ENCODE measurements around the gene MTPN. TPM values are rescaled to one million over a fixed set of nuclear protein-coding genes. Genes with fewer than 3 reads are reported as not detected.

Gene MTPN
- total and polyA plus RNA-seq, 10 of the 15 experiments (the other 5 are each of a cell fraction or from before 2014, with no cell fraction given): 38.7 to 146 (median 85.4) TPM

DNA sequence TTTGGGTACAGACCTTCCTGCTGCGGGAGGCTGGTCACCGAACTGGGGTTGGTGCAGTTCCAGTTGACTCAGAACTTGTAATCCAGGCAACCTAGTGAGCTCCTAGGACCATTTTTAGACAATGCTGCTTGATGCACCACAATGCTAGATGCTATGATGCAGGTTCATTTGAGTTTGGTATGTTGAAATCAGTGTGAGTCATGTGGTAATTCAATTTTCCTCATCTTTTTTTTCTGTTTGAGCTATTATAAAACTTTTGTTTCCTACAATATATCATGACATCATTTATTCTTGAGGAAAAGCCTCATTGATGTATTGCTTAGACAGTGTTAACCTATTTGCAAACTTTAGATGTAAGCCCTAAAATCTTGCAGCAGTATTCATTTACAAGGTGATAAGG is 40.9 kb upstream of the MTPN start:
- intact Hi-C loops (cut with micrococcal nuclease; ENCODE audit: unreplicated experiment): no loop called here
- TF ChIP-seq ZNF384 (IDR thresholded peaks at IDR 0.05; ENCODE audit: borderline replicate concordance, low read depth, low read length) (no peak), NBN (IDR thresholded peaks at IDR 0.05) (no peak), MAX (IDR thresholded peaks at IDR 0.05; ENCODE audit: low read depth, low read length) (no peak), CHD4 (IDR thresholded peaks at IDR 0.05) (no peak), NFYB (IDR thresholded peaks at IDR 0.05; ENCODE audit: insufficient read depth, low read depth, low read length) (no peak), RFX5 (IDR thresholded peaks at IDR 0.05; ENCODE audit: low read depth, low read length) (no peak), GABPA (IDR thresholded peaks at IDR 0.05; ENCODE audit: low read depth) (no peak), BMI1 (IDR thresholded peaks at IDR 0.05; ENCODE audit: borderline replicate concordance) (no peak), TCF3 (IDR thresholded peaks at IDR 0.05; ENCODE audit: borderline replicate concordance, insufficient read depth, low read depth, low read length) (no peak)
- TF ChIP-seq, protein P1, sequence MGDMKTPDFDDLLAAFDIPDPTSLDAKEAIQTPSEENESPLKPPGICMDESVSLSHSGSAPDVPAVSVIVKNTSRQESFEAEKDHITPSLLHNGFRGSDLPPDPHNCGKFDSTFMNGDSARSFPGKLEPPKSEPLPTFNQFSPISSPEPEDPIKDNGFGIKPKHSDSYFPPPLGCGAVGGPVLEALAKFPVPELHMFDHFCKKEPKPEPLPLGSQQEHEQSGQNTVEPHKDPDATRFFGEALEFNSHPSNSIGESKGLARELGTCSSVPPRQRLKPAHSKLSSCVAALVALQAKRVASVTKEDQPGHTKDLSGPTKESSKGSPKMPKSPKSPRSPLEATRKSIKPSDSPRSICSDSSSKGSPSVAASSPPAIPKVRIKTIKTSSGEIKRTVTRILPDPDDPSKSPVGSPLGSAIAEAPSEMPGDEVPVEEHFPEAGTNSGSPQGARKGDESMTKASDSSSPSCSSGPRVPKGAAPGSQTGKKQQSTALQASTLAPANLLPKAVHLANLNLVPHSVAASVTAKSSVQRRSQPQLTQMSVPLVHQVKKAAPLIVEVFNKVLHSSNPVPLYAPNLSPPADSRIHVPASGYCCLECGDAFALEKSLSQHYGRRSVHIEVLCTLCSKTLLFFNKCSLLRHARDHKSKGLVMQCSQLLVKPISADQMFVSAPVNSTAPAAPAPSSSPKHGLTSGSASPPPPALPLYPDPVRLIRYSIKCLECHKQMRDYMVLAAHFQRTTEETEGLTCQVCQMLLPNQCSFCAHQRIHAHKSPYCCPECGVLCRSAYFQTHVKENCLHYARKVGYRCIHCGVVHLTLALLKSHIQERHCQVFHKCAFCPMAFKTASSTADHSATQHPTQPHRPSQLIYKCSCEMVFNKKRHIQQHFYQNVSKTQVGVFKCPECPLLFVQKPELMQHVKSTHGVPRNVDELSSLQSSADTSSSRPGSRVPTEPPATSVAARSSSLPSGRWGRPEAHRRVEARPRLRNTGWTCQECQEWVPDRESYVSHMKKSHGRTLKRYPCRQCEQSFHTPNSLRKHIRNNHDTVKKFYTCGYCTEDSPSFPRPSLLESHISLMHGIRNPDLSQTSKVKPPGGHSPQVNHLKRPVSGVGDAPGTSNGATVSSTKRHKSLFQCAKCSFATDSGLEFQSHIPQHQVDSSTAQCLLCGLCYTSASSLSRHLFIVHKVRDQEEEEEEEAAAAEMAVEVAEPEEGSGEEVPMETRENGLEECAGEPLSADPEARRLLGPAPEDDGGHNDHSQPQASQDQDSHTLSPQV (IDR thresholded peaks at IDR 0.05): no peak
- TF ChIP-seq, protein P2, sequence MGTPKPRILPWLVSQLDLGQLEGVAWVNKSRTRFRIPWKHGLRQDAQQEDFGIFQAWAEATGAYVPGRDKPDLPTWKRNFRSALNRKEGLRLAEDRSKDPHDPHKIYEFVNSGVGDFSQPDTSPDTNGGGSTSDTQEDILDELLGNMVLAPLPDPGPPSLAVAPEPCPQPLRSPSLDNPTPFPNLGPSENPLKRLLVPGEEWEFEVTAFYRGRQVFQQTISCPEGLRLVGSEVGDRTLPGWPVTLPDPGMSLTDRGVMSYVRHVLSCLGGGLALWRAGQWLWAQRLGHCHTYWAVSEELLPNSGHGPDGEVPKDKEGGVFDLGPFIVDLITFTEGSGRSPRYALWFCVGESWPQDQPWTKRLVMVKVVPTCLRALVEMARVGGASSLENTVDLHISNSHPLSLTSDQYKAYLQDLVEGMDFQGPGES (IDR thresholded peaks at IDR 0.05): no peak
- TF ChIP-seq, protein P3, sequence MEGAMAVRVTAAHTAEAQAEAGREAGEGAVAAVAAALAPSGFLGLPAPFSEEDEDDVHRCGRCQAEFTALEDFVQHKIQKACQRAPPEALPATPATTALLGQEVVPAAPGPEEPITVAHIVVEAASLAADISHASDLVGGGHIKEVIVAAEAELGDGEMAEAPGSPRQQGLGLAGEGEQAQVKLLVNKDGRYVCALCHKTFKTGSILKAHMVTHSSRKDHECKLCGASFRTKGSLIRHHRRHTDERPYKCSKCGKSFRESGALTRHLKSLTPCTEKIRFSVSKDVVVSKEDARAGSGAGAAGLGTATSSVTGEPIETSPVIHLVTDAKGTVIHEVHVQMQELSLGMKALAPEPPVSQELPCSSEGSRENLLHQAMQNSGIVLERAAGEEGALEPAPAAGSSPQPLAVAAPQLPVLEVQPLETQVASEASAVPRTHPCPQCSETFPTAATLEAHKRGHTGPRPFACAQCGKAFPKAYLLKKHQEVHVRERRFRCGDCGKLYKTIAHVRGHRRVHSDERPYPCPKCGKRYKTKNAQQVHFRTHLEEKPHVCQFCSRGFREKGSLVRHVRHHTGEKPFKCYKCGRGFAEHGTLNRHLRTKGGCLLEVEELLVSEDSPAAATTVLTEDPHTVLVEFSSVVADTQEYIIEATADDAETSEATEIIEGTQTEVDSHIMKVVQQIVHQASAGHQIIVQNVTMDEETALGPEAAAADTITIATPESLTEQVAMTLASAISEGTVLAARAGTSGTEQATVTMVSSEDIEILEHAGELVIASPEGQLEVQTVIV (IDR thresholded peaks at IDR 0.05; ENCODE audit: borderline replicate concordance, partially characterized antibody): no peak
- TF ChIP-seq, protein P4, sequence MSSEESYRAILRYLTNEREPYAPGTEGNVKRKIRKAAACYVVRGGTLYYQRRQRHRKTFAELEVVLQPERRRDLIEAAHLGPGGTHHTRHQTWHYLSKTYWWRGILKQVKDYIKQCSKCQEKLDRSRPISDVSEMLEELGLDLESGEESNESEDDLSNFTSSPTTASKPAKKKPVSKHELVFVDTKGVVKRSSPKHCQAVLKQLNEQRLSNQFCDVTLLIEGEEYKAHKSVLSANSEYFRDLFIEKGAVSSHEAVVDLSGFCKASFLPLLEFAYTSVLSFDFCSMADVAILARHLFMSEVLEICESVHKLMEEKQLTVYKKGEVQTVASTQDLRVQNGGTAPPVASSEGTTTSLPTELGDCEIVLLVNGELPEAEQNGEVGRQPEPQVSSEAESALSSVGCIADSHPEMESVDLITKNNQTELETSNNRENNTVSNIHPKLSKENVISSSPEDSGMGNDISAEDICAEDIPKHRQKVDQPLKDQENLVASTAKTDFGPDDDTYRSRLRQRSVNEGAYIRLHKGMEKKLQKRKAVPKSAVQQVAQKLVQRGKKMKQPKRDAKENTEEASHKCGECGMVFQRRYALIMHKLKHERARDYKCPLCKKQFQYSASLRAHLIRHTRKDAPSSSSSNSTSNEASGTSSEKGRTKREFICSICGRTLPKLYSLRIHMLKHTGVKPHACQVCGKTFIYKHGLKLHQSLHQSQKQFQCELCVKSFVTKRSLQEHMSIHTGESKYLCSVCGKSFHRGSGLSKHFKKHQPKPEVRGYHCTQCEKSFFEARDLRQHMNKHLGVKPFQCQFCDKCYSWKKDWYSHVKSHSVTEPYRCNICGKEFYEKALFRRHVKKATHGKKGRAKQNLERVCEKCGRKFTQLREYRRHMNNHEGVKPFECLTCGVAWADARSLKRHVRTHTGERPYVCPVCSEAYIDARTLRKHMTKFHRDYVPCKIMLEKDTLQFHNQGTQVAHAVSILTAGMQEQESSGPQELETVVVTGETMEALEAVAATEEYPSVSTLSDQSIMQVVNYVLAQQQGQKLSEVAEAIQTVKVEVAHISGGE (CRISPR knock-in tag; IDR thresholded peaks at IDR 0.05): no peak

More for the DNA sequence above, 40.9 kb upstream of the MTPN start:
- ATAC-seq: no peak
- no peaks in the 10 kb centered on the region for H3K79me2 ChIP-seq (ENCODE audit: control insufficient read depth, insufficient read depth, low read length)
- no peaks in the 10 kb centered on the region for H4K20me1 ChIP-seq (ENCODE audit: control insufficient read depth, insufficient read depth)
- no peak overlapping the region for H3K27ac ChIP-seq (ENCODE audit: control insufficient read depth, insufficient read depth)
- no peak for FAIRE-seq
- no TSS peak for BruUV-seq (replicated peaks)
- in situ Hi-C loops (cut with MboI): no loop called here
- no peak for DNase-seq (ENCODE audit: low read depth, low spot score)
- POLR2A ChIA-PET: no interaction called here
- no peak overlapping the region for H3K4me2 ChIP-seq (ENCODE audit: control insufficient read depth, insufficient read depth)
- CTCF ChIA-PET: interaction anchor here (0.7 kb wide), 1 partner anchor 51 kb away, joined by 3 read pairs; no protein-coding TSS in a partner anchor
- H3K4me1 ChIP-seq (ENCODE audit: control insufficient read depth, insufficient read depth, low read length): no peaks in the 10 kb centered on the region
- H2AFZ ChIP-seq (ENCODE audit: control insufficient read depth, low read depth, low read length): no peak overlapping the region
- no peak overlapping the region for H3K9ac ChIP-seq (ENCODE audit: control insufficient read depth, insufficient read depth, low read length)
- SMC1A ChIA-PET (ENCODE audit: uncharacterized antibody, unreplicated experiment): interaction anchor here (0.7 kb wide), 1 partner anchor 43 kb away, joined by 3 read pairs; no protein-coding TSS in a partner anchor
- 89% methylated on average over 2 of the region's 2 CpGs for WGBS (ENCODE audit: insufficient coverage, insufficient replicate concordance, low lambda C conversion rate, missing lambda C conversion rate)
- H3K4me3 ChIP-seq: no peak overlapping the region
- RAD21 ChIA-PET (ENCODE audit: unreplicated experiment): interaction anchor here (0.7 kb wide), 1 partner anchor 11 kb away, joined by 3 read pairs; no protein-coding TSS in a partner anchor
- H3K27me3 ChIP-seq (replicated peaks in 1 of 2; ENCODE audit: control insufficient read depth in 2 of 2, insufficient read depth in 2 of 2, low read length in 1 of 2): no peaks in the 10 kb centered on the region
- no peaks in the 10 kb centered on the region for H3K36me3 ChIP-seq (ENCODE audit: control insufficient read depth in 2 of 2, insufficient read depth in 2 of 2, low read length in 1 of 2)
- no peaks in the 10 kb centered on the region; the same call in 2 of the 3 replicates for H3K9me3 ChIP-seq (replicated peaks; ENCODE audit: control insufficient read depth, insufficient read depth, low read length)

All from GM12878 (cell line).